Right lobe of liver (tissue), 6 donors: ENCODE data around the gene DSCAM. TPM values are rescaled to one million over a fixed set of nuclear protein-coding genes. Genes with fewer than 3 reads are reported as not detected.

Experiments used
- ATAC-seq, 4 donors: fragments of 200-7000 bp; cut with Tn5 transposase; one replicate each; pipeline ENCODE4 v1.9.1; 2020; ENCODE audit warnings: mild to moderate bottlenecking in 4 of 4, moderate library complexity in 4 of 4
- DNase-seq, 3 donors: peaks; one replicate each; pipeline ENCODE4 v3.0.0-alpha.2; 2020
- H3K27ac ChIP-seq, 3 donors: fragments of 200-600 bp; one replicate each; pipeline ENCODE4 v1.8.0; 2022
- H3K27me3 ChIP-seq, 2 donors: fragments of 200-600 bp; one replicate each; pipeline ENCODE4 v1.8.0; 2022
- H3K36me3 ChIP-seq, 4 donors: fragments of 200-600 bp; sonication (generic) in 1 of 4; one replicate each; pipeline versions ENCODE4 v1.5.1 to v1.8.0; 2017 to 2022; ENCODE audit warnings: control low read depth in 1 of 4
- H3K4me1 ChIP-seq, 4 donors: fragments of 200-600 bp; sonication (generic) in 1 of 4; one replicate each; pipeline versions ENCODE4 v1.5.1 to v1.8.0; 2017 to 2022; ENCODE audit warnings: control low read depth in 1 of 4
- H3K4me3 ChIP-seq, 3 donors: fragments of 200-600 bp; one replicate each; pipeline ENCODE4 v1.8.0; 2022
- H3K9me3 ChIP-seq, 4 donors: fragments of 200-600 bp; sonication (generic) in 1 of 4; one replicate each; pipeline versions ENCODE4 v1.5.1 to v1.8.0; 2017 to 2022; ENCODE audit warnings: control low read depth in 1 of 4
- POLR2A ChIP-seq: fragments of 450-650 bp; IDR thresholded peaks from one replicate; pipeline ENCODE4 v1.6.1; 2017; ENCODE audit warnings: antibody characterized with exemption, mild to moderate bottlenecking
- WGBS: methylation state at CpG from one replicate; pipeline ENCODE4 v1.1.6; 2018; ENCODE audit warnings: low coverage, low lambda C conversion rate; ENCODE audit not compliant: insufficient coverage; ENCODE audit errors: missing lambda C conversion rate; 5-methylcytosine and 5-hydroxymethylcytosine counted together
- intact Hi-C, 2 donors: fragments of 100-400 bp; cut with DNase I; formaldehyde crosslinking; loops; one replicate each; pipeline versions ENCODE4 v1.11.2 to v1.14.1; 2022
- total RNA-seq, 6 experiments: library from RNA; depleted of rRNA in 2 of 6; stranded (reverse); fragments of >200 nt in 2 of 6; fragmentation: NEBNext Ultra II Directional in 3 of 6; extraction: Animal tissue kit (Norgen Biotek cat#: 25700) in 3 of 6; gene quantifications; one replicate each; pipeline versions ENCODE4 v1.1.0 to v1.2.4, GENCODE V29; 2016 to 2023
- TF ChIP-seq, protein P1 (sequence below), 4 donors: fragments of 200-600 bp in 3 of 4; fragments of 450-650 bp in 1 of 4; IDR thresholded peaks; one replicate each; pipeline versions ENCODE4 v1.5.1 to v1.8.0; 2016 to 2022; ENCODE audit warnings: antibody characterized with exemption in 4 of 4, mild to moderate bottlenecking in 2 of 4
- donor health status: DM: no; HTN: yes; CAD: no.
- donor health status: DM: no; HTN: no; CAD: no.
- donor health status: DM: no; HTN: no; CAD: no.
- donor health status: DM: no; HTN: yes; CAD: no.
- donor health status: DM: no; HTN: yes; CAD: no.

The DSCAM gene
- total RNA-seq, 6 experiments from 2014 or later = 0.04 to 0.16 (median 0.06) TPM; not detected in 2

DNA sequence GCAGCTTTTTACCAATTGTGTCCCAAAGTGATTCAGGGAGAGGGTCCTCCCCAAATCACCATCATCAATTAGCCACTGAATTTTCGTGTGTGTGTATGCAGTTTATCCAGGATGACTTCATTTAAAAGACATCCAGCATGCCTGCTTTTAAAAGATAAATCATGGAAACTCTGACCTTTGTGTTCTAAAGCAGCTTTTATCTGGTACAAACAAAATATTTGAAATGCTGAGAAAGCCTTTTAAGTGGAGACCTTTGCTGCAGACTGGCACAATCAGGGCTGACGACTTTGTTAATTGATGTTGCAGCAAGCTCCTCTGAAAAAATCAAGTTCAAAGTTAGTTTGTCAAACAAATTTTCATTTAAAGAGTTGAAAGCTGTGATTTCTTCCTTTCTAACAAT is 875.0 kb downstream of the DSCAM start:
- Histone ChIP-seq H3K4me3 (no peak overlapping the region), H3K27me3 (no peaks in the 10 kb centered on the region), H3K9me3 (no peaks in the 10 kb centered on the region), H3K36me3 (no peaks in the 10 kb centered on the region), H3K27ac (no peak overlapping the region), H3K4me1 (no peaks in the 10 kb centered on the region)
- 15% methylated on average over 2 of the region's 2 CpGs for WGBS
- intact Hi-C loops = no loop called here
- no peak for ATAC-seq
- no peak for DNase-seq
- TF ChIP-seq POLR2A = no peak
- TF ChIP-seq, protein P1, sequence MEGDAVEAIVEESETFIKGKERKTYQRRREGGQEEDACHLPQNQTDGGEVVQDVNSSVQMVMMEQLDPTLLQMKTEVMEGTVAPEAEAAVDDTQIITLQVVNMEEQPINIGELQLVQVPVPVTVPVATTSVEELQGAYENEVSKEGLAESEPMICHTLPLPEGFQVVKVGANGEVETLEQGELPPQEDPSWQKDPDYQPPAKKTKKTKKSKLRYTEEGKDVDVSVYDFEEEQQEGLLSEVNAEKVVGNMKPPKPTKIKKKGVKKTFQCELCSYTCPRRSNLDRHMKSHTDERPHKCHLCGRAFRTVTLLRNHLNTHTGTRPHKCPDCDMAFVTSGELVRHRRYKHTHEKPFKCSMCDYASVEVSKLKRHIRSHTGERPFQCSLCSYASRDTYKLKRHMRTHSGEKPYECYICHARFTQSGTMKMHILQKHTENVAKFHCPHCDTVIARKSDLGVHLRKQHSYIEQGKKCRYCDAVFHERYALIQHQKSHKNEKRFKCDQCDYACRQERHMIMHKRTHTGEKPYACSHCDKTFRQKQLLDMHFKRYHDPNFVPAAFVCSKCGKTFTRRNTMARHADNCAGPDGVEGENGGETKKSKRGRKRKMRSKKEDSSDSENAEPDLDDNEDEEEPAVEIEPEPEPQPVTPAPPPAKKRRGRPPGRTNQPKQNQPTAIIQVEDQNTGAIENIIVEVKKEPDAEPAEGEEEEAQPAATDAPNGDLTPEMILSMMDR (IDR thresholded peaks at IDR 0.05) = no peak

- WGBS = 71% methylated on average over 6 of the region's 8 CpGs
- Histone ChIP-seq H3K27ac (no peak overlapping the region), H3K36me3 (no peaks in the 10 kb centered on the region), H3K27me3 (no peaks in the 10 kb centered on the region), H3K4me3 (no peak overlapping the region), H3K9me3 (no peaks in the 10 kb centered on the region), H3K4me1 (no peaks in the 10 kb centered on the region)
- ATAC-seq (no peak), DNase-seq (no peak)
- TF ChIP-seq POLR2A = no peak
- TF ChIP-seq, protein P1 (IDR thresholded peaks at IDR 0.05) = no peak
- intact Hi-C loops = no loop called here
Measured at GRCh38 chr21:39969691-39970364, 877.1 kb downstream of the DSCAM start.

DNA sequence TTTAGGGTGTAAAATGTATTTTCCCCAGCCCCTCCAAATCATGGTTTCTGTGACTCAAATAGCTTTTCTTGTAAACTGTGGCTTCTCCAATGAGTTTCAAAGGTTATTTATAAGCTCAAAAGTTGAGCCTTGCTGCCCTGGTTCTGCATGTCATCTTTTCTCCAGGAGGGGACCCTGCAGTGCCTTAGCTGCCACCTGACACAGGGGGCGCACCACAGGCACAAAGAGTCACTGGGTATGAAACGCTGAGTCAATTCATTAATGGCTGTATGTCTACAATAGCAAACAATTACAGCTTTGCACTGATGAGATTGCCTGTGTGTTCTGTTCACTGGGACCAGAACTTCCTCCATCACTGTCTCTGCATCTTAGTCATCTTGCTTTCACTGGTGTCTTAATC is 878.9 kb downstream of the DSCAM start:
- H3K27me3 ChIP-seq = no peaks in the 10 kb centered on the region
- intact Hi-C loops = no loop called here
- H3K4me1 ChIP-seq = no peaks in the 10 kb centered on the region
- 79% methylated on average over 2 of the region's 2 CpGs for WGBS
- H3K4me3 ChIP-seq = no peak overlapping the region
- ATAC-seq (no peak), DNase-seq (no peak)
- H3K27ac ChIP-seq = no peak overlapping the region
- no peak for TF ChIP-seq POLR2A
- TF ChIP-seq, protein P1 (IDR thresholded peaks at IDR 0.05) = no peak
- H3K9me3 ChIP-seq = no peaks in the 10 kb centered on the region
- no peaks in the 10 kb centered on the region for H3K36me3 ChIP-seq

DNA sequence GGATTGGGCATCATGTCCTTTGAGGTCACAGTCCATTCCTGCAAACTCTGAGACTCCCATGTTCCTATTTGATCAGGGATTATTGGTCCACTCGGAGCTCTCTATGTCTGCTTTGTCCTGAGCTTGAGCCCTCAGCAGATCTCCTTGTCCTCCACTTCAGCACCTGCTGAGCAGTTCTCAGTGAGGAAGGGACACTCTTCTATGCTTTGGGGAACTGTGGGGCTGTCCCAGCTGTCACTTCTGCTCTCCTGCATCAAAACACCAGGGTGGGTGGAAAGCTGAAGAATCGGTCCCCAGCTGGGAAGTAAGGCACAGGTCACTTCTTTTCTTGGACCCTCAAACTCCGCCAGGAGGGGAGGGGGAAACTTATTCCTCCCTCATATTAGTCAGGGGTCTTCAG is 880.2 kb downstream of the DSCAM start:
- 20% methylated on average over 1 of the region's 3 CpGs for whole genome bisulfite sequencing
- Histone ChIP-seq H3K9me3 (no peaks in the 10 kb centered on the region), H3K27me3 (no peaks in the 10 kb centered on the region), H3K4me3 (no peak overlapping the region), H3K4me1 (no peaks in the 10 kb centered on the region), H3K27ac (no peak overlapping the region), H3K36me3 (no peaks in the 10 kb centered on the region)
- ATAC-seq (no peak), DNase-seq (no peak)
- intact Hi-C loops = no loop called here
- TF ChIP-seq, protein P1 (IDR thresholded peaks at IDR 0.05) = no peak
- no peak for TF ChIP-seq POLR2A
